Muscle layer of duodenum (tissue), 2 donors: ENCODE data around the gene ADGB.
"Not testable (repeated sequence)": the region's sequence is repeated elsewhere in the genome, so short reads cannot be mapped to it uniquely, and the experiment has no call there.

Source experiments
- H3K27ac ChIP-seq: one replicate; pipeline ENCODE4 v1.7.0; 2013; ENCODE audit warnings: mild to moderate bottlenecking, low read length
- H3K27me3 ChIP-seq: one replicate; pipeline ENCODE4 v1.7.0; 2013; ENCODE audit warnings: low read depth, mild to moderate bottlenecking, control low read depth, low read length
- H3K36me3 ChIP-seq, 2 donors: one replicate each; pipeline ENCODE4 v1.7.0; 2013; ENCODE audit warnings: low read length in 2 of 2, control low read depth in 1 of 2, mild to moderate bottlenecking in 1 of 2; ENCODE audit not compliant: insufficient read depth in 2 of 2, control insufficient read depth in 1 of 2
- H3K4me1 ChIP-seq, 2 donors: one replicate each; pipeline ENCODE4 v1.7.0; 2013; ENCODE audit warnings: low read length in 2 of 2, mild to moderate bottlenecking in 2 of 2, control low read depth in 1 of 2, moderate library complexity in 1 of 2; ENCODE audit not compliant: insufficient read depth in 2 of 2, control insufficient read depth in 1 of 2
- H3K4me3 ChIP-seq, 2 donors: one replicate each; pipeline ENCODE4 v1.7.0; 2013; ENCODE audit warnings: low read length in 2 of 2, low read depth in 1 of 2, mild to moderate bottlenecking in 1 of 2
- H3K9me3 ChIP-seq, 2 donors: one replicate each; pipeline ENCODE4 v1.7.0; 2013; ENCODE audit warnings: low read length in 2 of 2, control low read depth in 1 of 2, mild to moderate bottlenecking in 1 of 2; ENCODE audit not compliant: control insufficient read depth in 1 of 2
- donor health status: healthy.

ADGB gene

DNA sequence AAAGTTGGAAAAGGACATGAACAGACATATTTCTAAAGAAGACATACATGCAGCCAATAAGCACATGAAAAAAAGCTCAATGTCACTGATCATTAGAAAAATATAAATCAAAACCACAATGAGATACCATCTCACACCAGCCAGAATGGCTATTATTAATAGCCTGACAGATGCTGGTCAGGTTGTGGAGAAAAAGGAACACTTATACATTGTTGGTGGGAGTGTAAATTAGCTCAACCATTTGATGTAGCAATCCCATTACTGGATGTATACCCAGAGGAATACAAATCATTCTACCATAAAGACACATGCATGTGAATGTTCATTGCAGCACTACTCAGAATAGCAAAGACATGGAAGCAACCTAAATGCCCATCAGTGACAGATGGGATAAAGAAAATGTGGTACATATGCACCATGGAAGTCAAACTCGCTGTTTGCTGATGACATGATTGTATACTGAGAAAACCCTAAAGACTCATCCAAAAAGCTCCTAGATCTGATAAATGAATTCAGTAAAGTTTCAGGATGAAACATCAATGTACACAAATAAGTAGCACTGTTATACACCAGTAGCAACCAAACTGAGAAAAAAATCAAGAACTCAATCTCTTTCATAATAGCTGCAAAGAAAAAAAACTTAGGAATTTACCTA is 196.8 kb downstream of the ADGB start:
- no peak overlapping the region for H3K4me3 ChIP-seq
- no peaks in the 10 kb centered on the region for H3K27me3 ChIP-seq
- peaks cover 0 to 2% of the 10 kb centered on the region in 2 donors for H3K9me3 ChIP-seq
- no peak overlapping the region for H3K27ac ChIP-seq
- no peaks in the 10 kb centered on the region for H3K36me3 ChIP-seq
- H3K4me1 ChIP-seq, result no peaks in the 10 kb centered on the region

DNA sequence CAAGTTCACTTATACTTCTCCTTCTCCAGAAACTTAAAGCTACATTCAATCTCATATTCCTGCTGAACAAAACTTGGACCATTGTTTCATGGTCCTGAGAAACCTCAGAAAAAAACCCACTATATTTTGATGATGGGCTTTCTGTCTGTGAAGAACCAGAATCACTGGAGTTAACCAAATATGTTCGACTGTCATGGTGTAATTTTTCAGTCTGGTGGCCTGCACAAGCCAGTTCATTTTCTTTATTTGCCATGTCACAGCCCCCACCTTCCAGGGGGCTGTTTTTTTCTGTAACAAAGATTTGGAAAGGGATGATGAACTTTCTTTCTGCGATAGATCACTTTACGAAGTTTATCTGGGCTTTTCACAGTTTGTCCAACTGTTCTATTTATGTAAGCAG is 204.4 kb downstream of the ADGB start:
- not testable (repeated sequence) for H3K9me3 ChIP-seq, H3K27ac ChIP-seq, H3K27me3 ChIP-seq, H3K4me1 ChIP-seq, H3K4me3 ChIP-seq, H3K36me3 ChIP-seq

DNA sequence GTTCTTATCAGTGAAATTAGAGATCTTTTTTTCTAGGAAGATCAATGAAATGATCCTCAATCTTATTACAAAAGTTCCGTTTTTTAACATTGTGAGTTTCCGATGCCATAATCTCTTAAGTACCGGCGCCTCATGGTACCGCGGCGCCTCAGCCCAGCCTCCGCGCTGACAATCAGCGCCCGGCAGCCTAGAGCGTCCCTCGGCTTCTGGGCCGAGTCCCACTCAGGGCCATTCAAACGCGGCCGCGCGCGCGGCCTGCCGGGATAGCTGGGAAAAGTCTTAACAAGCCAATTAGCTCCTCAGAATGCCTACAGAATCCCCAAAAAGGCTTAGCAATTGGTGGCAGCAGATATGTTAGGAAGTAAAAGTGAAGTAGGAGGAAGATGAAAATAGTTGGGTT is 204.8 kb downstream of the ADGB start:
- no peaks in the 10 kb centered on the region for H3K9me3 ChIP-seq
- H3K27me3 ChIP-seq, result no peaks in the 10 kb centered on the region
- no peaks in the 10 kb centered on the region for H3K4me1 ChIP-seq
- H3K4me3 ChIP-seq, result no peak overlapping the region
- H3K36me3 ChIP-seq, result no peaks in the 10 kb centered on the region
- H3K27ac ChIP-seq, result no peak overlapping the region

DNA sequence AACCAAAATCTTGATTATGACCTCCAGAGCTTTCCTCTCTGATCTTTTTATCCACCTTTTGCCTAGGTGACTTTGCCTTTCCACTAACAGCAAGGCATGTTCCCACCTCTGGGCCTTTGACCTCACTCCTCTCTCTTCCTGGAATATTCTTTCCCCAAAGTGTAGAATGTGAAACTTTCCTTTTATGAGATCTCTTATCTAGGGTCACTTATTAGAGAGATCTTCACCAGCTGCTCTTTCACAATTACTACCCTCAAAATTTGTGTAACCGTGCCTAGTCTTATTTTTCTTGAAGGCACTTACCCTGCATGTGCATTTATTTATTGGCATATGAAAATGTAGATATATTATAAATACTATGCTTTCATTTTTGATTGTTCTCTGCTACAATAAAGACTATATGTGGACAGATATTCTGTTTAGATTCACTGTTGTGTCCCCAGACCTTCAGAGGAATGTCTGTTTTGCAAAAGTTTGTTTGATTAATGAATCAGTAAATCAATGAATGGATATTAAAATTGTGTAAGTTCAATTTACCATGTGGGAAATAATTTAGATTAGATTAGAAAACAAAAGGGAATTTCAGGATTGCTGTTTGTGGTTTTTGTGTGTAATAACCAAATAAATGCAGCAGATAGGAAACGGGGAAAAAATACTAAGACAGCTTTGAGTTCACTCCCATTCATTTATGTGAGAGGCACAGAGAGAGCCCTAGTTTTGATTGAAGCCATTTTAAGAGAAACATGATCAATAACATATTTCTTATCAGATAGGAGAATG is 207.0 kb downstream of the ADGB start:
- Histone ChIP-seq H3K4me3 (no peak overlapping the region), H3K4me1 (no peaks in the 10 kb centered on the region), H3K27me3 (no peaks in the 10 kb centered on the region), H3K36me3 (no peaks in the 10 kb centered on the region), H3K27ac (no peak overlapping the region), H3K9me3 (no peaks in the 10 kb centered on the region)

DNA sequence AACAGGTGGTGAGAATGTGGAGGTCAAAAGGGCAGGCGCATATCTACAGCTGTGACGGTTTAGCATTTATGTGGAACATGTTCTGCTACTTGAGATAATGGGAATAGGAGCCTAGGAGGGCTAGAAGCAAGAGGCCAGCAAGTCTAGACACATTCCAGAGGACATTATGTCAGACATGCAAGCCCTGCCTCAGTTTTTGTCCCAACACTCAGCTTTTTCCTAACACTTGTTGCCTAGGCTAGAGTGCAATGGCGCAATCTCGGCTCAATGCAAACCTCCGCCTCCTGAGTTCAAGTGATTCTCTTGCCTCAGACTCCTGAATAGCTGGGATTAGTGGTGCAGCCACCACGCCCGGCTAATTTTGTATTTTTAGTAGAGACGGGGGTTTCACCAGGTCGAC is 210.2 kb downstream of the ADGB start:
- not testable (repeated sequence) for H3K4me3 ChIP-seq, H3K27me3 ChIP-seq, H3K4me1 ChIP-seq, H3K27ac ChIP-seq, H3K36me3 ChIP-seq, H3K9me3 ChIP-seq

DNA sequence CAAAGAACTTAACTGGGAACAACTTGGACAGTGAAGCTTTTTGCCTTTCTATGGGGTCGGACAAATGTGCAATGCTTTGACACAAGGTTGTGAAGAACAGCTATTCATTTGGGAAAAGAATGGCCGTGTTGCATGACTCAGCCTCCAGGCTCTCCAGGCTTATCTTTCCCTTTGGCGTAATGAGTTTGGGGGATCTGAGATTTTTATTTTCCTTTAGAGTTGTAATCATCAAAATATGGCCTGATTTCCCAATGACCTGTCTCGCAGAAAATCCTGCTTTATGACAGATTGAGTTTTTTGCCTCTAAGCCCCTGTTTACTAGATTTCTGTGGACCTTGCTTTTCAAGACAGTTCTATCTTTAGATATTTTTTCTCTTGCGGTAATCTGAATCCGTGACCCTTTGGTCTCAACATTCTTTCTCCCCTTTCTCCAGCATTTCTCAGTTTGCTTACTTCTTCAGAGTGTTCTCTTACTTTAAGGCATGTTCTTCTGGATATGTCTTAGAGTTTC is 214.1 kb downstream of the ADGB start:
- not testable (repeated sequence) for H3K4me3 ChIP-seq, H3K27ac ChIP-seq

DNA sequence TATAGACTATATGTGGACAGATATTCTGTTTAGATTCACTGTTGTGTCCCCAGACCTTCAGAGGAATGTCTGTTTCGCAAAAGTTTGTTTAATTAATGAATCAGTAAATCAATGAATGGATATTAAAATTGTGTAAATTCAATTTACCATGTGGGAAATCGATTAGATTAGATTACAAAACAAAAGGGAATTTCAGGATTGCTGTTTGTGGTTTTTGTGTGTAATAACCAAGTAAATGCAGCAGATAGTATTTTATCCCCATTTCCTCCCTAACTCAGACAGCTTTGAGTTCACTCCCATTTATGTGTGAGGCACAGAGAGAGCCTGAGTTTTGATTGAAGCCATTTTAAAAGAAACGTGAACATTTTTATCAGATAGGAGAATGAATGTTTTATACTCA is 214.8 kb downstream of the ADGB start:
- Histone ChIP-seq H3K27me3 (no peaks in the 10 kb centered on the region), H3K27ac (no peak overlapping the region), H3K4me1 (no peaks in the 10 kb centered on the region), H3K36me3 (no peaks in the 10 kb centered on the region), H3K4me3 (no peak overlapping the region), H3K9me3 (no peaks in the 10 kb centered on the region)

More for the DNA sequence above, 214.1 kb downstream of the ADGB start:
- not testable (repeated sequence) for H3K4me1 ChIP-seq, H3K36me3 ChIP-seq, H3K9me3 ChIP-seq, H3K27me3 ChIP-seq

DNA sequence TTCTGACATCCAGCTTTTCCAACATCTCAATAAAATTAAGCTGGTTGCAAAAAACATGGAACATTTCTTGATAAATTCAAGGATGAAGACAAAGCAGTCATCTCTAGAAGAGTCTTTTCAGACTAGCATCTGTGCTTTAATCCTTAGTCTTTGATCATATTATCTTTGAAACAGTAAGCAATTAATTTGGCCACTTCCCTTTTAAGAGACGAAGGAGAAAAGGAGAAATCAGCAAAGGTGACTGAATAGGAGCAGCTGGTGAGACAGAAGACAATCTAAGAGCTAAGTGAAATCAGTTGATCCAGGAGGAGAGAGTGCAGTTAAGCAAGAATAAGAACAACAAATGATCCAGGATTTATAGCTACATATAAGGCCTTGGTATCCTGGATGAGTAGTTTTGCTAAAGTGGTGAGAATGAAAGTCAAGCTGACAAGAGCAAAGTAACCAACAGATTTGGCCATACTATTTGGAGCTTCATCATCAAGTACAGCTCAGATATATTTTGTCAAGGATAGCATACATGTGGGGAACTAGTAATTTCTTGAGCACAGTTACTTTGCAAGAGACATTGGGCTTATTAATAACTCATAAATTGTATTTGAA is 215.5 kb downstream of the ADGB start:
- H3K9me3 ChIP-seq, result no peaks in the 10 kb centered on the region
- H3K27me3 ChIP-seq, result no peaks in the 10 kb centered on the region
- H3K4me3 ChIP-seq, result no peak overlapping the region
- no peaks in the 10 kb centered on the region for H3K4me1 ChIP-seq
- H3K36me3 ChIP-seq, result no peaks in the 10 kb centered on the region
- H3K27ac ChIP-seq, result no peak overlapping the region

DNA sequence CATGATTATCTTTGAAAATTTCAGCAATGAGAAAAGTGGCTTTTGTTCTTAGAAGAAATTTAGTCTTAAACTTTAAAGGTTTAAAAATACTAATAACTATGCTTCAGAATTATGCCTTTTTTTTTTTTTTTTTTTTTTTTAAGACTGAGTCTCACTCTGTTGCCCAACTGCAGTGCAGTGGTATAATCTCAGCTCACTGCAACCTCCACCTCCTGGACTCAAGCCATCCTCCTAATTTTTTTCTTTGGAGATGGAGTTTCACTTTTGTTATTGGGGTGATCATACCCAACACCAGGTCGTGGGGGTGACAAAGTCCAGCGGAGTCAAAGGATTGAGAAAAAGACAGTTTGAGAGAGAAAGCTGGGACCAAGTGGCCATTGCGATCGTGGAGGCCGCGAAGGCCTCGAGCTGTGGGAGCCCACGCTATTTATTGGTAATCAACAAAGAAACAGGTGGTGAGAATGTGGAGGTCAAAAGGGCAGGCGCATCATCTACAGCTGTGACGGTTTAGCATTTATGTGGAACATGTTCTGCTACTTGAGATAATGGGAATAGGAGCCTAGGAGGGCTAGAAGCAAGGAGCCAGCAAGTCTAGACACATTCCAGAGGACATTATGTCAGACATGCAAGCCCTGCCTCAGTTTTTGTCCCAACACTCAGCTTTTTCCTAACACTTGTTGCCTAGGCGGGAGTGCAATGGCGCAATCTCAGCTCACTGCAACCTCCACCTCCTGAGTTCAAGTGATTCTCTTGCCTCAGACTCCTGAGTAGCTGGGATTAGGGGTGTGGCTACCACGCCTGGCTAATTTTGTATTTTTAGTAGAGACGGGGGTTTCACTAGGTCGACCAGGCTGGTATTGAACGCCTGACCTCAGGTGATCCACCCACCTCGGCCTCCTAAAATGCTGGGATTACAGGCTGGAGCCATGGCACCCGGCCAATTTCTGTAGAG is 217.0 kb downstream of the ADGB start:
- not testable (repeated sequence) for H3K36me3 ChIP-seq, H3K4me3 ChIP-seq, H3K27ac ChIP-seq, H3K4me1 ChIP-seq, H3K27me3 ChIP-seq, H3K9me3 ChIP-seq

DNA sequence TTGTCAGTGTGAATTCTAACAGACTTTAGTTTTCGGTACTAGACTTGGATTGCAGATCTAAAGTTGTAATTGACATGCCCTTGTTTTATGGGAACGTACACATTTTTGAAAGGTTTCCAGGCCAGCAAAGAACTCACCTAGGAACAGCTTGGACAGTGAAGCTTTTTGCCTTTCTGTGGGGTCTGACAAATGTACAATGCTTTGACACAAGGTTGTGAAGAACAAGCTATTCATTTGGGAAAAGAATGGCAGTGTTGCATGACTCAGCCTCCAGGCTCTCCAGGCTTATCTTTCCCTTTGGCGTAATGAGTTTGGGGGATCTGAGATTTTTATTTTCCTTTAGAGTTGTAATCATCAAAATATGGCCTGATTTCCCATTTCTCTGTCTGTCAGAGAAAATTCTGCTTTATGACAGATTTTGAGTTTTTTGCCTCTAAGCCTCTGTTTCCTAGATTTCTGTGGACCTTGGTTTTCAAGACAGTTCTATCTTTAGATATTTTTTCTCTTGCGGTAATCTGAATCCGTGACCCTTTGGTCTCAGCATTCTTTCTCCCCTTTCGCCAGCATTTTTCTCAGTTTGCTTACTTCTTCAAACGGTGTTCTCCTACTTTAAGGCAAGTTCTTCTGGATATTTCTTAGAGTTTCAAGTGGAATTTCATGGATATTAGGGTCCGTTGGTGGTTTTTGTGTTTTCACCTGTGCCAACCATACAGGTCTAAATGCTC is 221.0 kb downstream of the ADGB start:
- Histone ChIP-seq H3K4me3 (no peak overlapping the region), H3K27me3 (no peaks in the 10 kb centered on the region), H3K36me3 (no peaks in the 10 kb centered on the region), H3K27ac (no peak overlapping the region), H3K4me1 (no peaks in the 10 kb centered on the region), H3K9me3 (no peaks in the 10 kb centered on the region)
